PC-9 (cell line): ENCODE measurements around the gene CSE1L. TPM values are rescaled to one million over a fixed set of nuclear protein-coding genes. Genes with fewer than 3 reads are reported as not detected.
A peak's percentile ranks its signal among the peaks of the same experiment; 100 is the strongest.
"Not testable (repeated sequence)": the region's sequence is repeated elsewhere in the genome, so short reads cannot be mapped to it uniquely, and the experiment has no call there.

Source experiments
- BruUV-seq: library from RNA; stranded (reverse); fragments of 400-500 nt; replicated peaks from 2 replicates; lab custom pipeline; 2021; lab: Mats Ljungman, UMichigan
- CTCF ChIA-PET: fragments of 300-600 bp; sonication (Branson Sonifier 250); formaldehyde crosslinking; loops from one replicate; lab custom pipeline; 2022; ENCODE audit warnings: antibody characterized with exemption; lab: Charles Lee
- POLR2A ChIA-PET: fragments of 300-600 bp; sonication (Branson Sonifier 250); formaldehyde crosslinking; loops from one replicate; lab custom pipeline; 2022; ENCODE audit warnings: antibody characterized with exemption; ENCODE audit not compliant: unreplicated experiment; lab: Charles Lee
- DNase-seq, 2 experiments: peaks; one replicate each; pipeline versions ENCODE4 v3.0.0 to v3.0.0-alpha.2; 2015 to 2022; ENCODE audit warnings: mixed read lengths in 1 of 2
- H2AFZ ChIP-seq: fragments of 200-600 bp; sonication (generic); 2 replicates; pipeline ENCODE4 v1.8.1; 2017; ENCODE audit warnings: antibody characterized with exemption
- H3F3A ChIP-seq: fragments of 200-600 bp; sonication (generic); 2 replicates; pipeline ENCODE4 v1.8.1; 2017; ENCODE audit warnings: antibody characterized with exemption, mild to moderate bottlenecking, low read depth; ENCODE audit not compliant: insufficient read depth
- H3K27ac ChIP-seq: fragments of 200-600 bp; sonication (generic); 2 replicates; pipeline ENCODE4 v1.6.1; 2016; ENCODE audit warnings: mixed run types
- H3K27me3 ChIP-seq: fragments of 200-600 bp; sonication (generic); 2 replicates; pipeline ENCODE4 v1.6.1; 2016; ENCODE audit warnings: low read depth, mixed run types; ENCODE audit not compliant: insufficient read depth
- H3K36me3 ChIP-seq: fragments of 200-600 bp; sonication (generic); 2 replicates; pipeline ENCODE4 v1.6.1; 2016; ENCODE audit warnings: low read depth, mixed run types
- H3K4me1 ChIP-seq: fragments of 200-600 bp; sonication (generic); replicated peaks from 2 replicates; pipeline ENCODE4 v1.6.1; 2016; ENCODE audit warnings: mixed run types; ENCODE audit not compliant: insufficient read depth
- H3K4me2 ChIP-seq: fragments of 200-600 bp; sonication (generic); 2 replicates; pipeline ENCODE4 v1.6.1; 2017; ENCODE audit warnings: mixed run types
- H3K4me3 ChIP-seq: fragments of 200-600 bp; sonication (generic); 2 replicates; pipeline ENCODE4 v1.6.1; 2016; ENCODE audit warnings: mixed run types
- H3K79me2 ChIP-seq: fragments of 200-600 bp; sonication (generic); 2 replicates; pipeline ENCODE4 v1.6.1; 2017; ENCODE audit warnings: low read depth, mixed run types
- H3K9me2 ChIP-seq: fragments of 200-600 bp; sonication (generic); 2 replicates; pipeline ENCODE4 v1.8.1; 2017; ENCODE audit warnings: mild to moderate bottlenecking; ENCODE audit not compliant: insufficient read depth
- H3K9me3 ChIP-seq: fragments of 200-600 bp; sonication (generic); 2 replicates; pipeline ENCODE4 v1.8.1; 2016; ENCODE audit warnings: low read depth; ENCODE audit not compliant: insufficient read depth
- H4K20me1 ChIP-seq: fragments of 200-600 bp; sonication (generic); 2 replicates; pipeline ENCODE4 v1.8.1; 2017; ENCODE audit not compliant: insufficient read depth
- EZH2 ChIP-seq: fragments of 200-600 bp; sonication (generic); IDR thresholded peaks from 2 replicates; pipeline ENCODE4 v1.8.0; 2017; ENCODE audit warnings: antibody characterized with exemption, low read depth
- intact Hi-C: fragments of 100-400 bp; cut with micrococcal nuclease; formaldehyde crosslinking; loops from one replicate; pipeline ENCODE4 v1.10.0; 2022; ENCODE audit not compliant: unreplicated experiment
- total RNA-seq: library from RNA; stranded (reverse); gene quantifications from 2 replicates; pipeline ENCODE4 v1.2.3, GENCODE V29; 2021
- TF ChIP-seq, protein P1 (sequence below): fragments of 200-600 bp; sonication (generic); conservative IDR thresholded peaks from 2 replicates; pipeline ENCODE4 v1.6.1; 2017; ENCODE audit warnings: mixed run types, antibody characterized with exemption, mild to moderate bottlenecking, moderate library complexity

Gene CSE1L
- total RNA-seq, 1 experiment from 2014 or later, result 132 TPM

DNA sequence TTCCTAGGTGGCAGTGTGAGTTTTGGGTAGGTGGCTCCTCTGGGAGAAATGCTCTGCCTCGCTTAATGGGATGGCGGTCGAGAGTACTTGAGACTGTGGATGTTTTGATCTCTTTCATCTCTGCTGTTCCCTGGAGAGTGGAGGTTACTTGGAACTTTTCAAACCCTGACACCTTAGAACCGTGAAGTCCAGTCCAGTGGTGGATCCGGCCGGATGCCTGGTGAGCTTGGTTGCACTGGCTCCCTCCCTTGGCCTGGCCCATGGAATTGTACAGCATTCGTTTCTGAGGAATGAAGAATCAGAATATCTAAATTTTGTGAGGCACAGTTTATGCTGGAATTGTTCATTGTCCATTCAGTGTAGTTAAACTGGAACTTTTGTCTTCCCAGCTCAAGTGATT lies 51.0 kb downstream of the CSE1L start:
- Histone ChIP-seq H3F3A (peaks cover 43% of the 10 kb centered on the region), H3K4me3 (no peak overlapping the region), H4K20me1 (peaks cover 15% of the 10 kb centered on the region), H3K27ac (0 out of 2 replicates have a peak overlapping the region, but pooled peaks have one; percentile 2), H3K4me2 (no peak overlapping the region), H3K36me3 (peaks cover 58% of the 10 kb centered on the region), H3K27me3 (no peaks in the 10 kb centered on the region), H3K79me2 (0 out of 2 replicates have a peak, but pooled peaks cover 3% of the 10 kb centered on the region), H2AFZ (no peak overlapping the region), H3K4me1 (no peaks in the 10 kb centered on the region), H3K9me2 (no peaks in the 10 kb centered on the region), H3K9me3 (no peaks in the 10 kb centered on the region)
- no peak for TF ChIP-seq EZH2
- TF ChIP-seq, protein P1, sequence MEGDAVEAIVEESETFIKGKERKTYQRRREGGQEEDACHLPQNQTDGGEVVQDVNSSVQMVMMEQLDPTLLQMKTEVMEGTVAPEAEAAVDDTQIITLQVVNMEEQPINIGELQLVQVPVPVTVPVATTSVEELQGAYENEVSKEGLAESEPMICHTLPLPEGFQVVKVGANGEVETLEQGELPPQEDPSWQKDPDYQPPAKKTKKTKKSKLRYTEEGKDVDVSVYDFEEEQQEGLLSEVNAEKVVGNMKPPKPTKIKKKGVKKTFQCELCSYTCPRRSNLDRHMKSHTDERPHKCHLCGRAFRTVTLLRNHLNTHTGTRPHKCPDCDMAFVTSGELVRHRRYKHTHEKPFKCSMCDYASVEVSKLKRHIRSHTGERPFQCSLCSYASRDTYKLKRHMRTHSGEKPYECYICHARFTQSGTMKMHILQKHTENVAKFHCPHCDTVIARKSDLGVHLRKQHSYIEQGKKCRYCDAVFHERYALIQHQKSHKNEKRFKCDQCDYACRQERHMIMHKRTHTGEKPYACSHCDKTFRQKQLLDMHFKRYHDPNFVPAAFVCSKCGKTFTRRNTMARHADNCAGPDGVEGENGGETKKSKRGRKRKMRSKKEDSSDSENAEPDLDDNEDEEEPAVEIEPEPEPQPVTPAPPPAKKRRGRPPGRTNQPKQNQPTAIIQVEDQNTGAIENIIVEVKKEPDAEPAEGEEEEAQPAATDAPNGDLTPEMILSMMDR, result no peak
- no TSS peak for BruUV-seq
- POLR2A ChIA-PET, result no interaction called here
- CTCF ChIA-PET, result no interaction called here
- intact Hi-C loops, result no loop called here
- DNase-seq, result no peak

DNA sequence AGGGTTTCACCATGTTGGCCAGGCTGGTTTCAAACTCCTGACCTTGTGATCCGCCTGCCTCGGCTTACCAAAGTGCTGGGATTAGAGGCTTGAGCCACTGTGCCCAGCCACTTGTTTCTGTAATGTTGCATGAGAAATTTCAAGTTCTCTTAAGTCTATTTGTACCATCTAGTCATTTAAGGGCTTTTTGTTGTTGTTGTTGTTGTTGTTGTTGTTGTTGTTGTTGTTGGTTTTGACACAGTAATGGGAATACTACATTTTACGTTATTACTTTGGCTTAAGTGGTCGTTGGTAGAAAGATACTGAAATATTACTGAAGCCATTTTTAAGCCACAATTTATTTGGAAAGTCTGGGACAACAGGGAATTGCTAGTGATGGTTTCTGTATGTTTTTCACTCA lies 52.0 kb downstream of the CSE1L start:
- ChIA-PET CTCF (no interaction called here), POLR2A (no interaction called here)
- H3K4me1 ChIP-seq, result no peaks in the 10 kb centered on the region
- no peaks in the 10 kb centered on the region for H3K27me3 ChIP-seq
- H3F3A ChIP-seq, result peaks cover 49% of the 10 kb centered on the region
- H3K4me3 ChIP-seq, result no peak overlapping the region
- no peak for DNase-seq
- BruUV-seq, result no TSS peak
- TF ChIP-seq EZH2, result no peak
- TF ChIP-seq, protein P1, result no peak
- no peak overlapping the region for H3K4me2 ChIP-seq
- peaks cover 57% of the 10 kb centered on the region for H3K36me3 ChIP-seq
- no peaks in the 10 kb centered on the region for H3K9me2 ChIP-seq
- peaks cover 15% of the 10 kb centered on the region for H4K20me1 ChIP-seq
- H2AFZ ChIP-seq, result no peak overlapping the region
- intact Hi-C loops, result no loop called here
- no peaks in the 10 kb centered on the region for H3K9me3 ChIP-seq
- H3K27ac ChIP-seq, result no peak overlapping the region
- H3K79me2 ChIP-seq, result 0 out of 2 replicates have a peak, but pooled peaks cover 3% of the 10 kb centered on the region

DNA sequence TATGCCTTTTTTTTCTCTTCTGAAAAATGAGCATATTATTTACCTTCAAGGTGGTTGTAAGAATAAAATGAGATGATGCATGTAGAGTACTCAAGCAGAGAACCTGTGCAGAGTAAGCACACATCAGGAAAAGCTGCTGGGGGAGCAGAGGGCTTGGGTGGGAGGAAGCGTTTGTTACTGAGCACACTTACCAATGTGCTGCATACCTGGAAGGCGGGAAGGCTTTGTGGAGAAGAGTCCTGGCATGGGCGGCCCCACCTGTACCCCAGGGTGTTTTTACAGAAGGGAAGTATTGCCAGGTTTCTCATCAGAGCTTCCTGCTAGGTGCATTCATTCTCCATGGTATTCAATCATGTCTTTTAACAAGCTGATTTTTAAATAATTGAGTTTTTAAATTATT lies 52.9 kb downstream of the CSE1L start:
- 0 out of 2 replicates have a peak, but pooled peaks cover 3% of the 10 kb centered on the region for H3K79me2 ChIP-seq
- H2AFZ ChIP-seq, result no peak overlapping the region
- no peaks in the 10 kb centered on the region for H3K9me3 ChIP-seq
- H3F3A ChIP-seq, result peaks cover 55% of the 10 kb centered on the region
- H4K20me1 ChIP-seq, result peaks cover 15% of the 10 kb centered on the region
- ChIA-PET CTCF (no interaction called here), POLR2A (no interaction called here)
- no peaks in the 10 kb centered on the region for H3K9me2 ChIP-seq
- no TSS peak for BruUV-seq
- H3K4me2 ChIP-seq, result no peak overlapping the region
- H3K27ac ChIP-seq, result no peak overlapping the region
- no peak for DNase-seq
- H3K4me1 ChIP-seq, result no peaks in the 10 kb centered on the region
- H3K27me3 ChIP-seq, result no peaks in the 10 kb centered on the region
- no peak overlapping the region for H3K4me3 ChIP-seq
- H3K36me3 ChIP-seq, result peaks cover 54% of the 10 kb centered on the region
- TF ChIP-seq EZH2, result no peak
- TF ChIP-seq, protein P1, result no peak
- intact Hi-C loops, result no loop called here

DNA sequence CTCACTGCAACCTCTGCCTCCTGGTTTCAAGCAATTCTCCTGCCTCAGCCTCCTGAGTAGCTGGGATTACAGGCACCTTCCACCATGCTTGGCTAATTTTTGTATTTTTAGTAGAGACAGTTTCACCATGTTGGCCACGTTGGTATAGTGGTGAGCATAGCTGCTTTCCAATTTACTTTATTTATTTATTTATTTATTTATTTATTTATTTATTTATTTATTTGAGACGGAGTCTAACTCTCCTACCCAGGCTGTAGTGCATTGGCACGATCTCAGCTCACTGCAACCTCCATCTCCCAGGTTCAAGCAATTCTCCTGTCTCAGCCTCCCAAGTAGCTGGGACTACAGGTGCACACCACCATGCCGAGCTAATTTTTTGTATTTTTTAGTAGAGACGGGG lies 54.2 kb downstream of the CSE1L start:
- H3K79me2 ChIP-seq, H3K27ac ChIP-seq, intact Hi-C loops, H3K4me1 ChIP-seq, H3K4me2 ChIP-seq, H3K9me3 ChIP-seq, H3K4me3 ChIP-seq, H3K9me2 ChIP-seq, H2AFZ ChIP-seq, BruUV-seq, POLR2A ChIA-PET, DNase-seq, H3K27me3 ChIP-seq, CTCF ChIA-PET: not testable (repeated sequence)
- Histone ChIP-seq H3F3A (peaks cover 56% of the 10 kb centered on the region), H4K20me1 (peaks cover 19% of the 10 kb centered on the region), H3K36me3 (peaks cover 46% of the 10 kb centered on the region)
